ENCODE data around the gene KCNK5. TPM values are rescaled to one million over a fixed set of nuclear protein-coding genes. Genes with fewer than 3 reads are reported as not detected.

The KCNK5 gene
- total RNA-seq, 4 donors from 2014 or later = 10.0 to 110 (median 49.7) TPM

GRCh38 chr6:39261751-39262150 lies 32.5 kb upstream of the KCNK5 start:
- TF ChIP-seq CTCF (IDR thresholded peaks at IDR 0.05) = no peak
- TF ChIP-seq POLR2A (IDR thresholded peaks at IDR 0.05) = no peak
- 92 to 97% methylated on average over 3 of the region's 3 CpGs for WGBS, 2 donors
- no peak for DNase-seq (ENCODE audit: low spot score in 2 of 2)
- H3K4me3 ChIP-seq (ENCODE audit: low read depth, poor library complexity, severe bottlenecking) = no peak overlapping the region
- intact Hi-C loops (cut with DNase I; ENCODE audit: low total_unique reads) = no loop called here

- no peak for TF ChIP-seq POLR2A (IDR thresholded peaks at IDR 0.05)
- TF ChIP-seq CTCF (IDR thresholded peaks at IDR 0.05) = no peak
- intact Hi-C loops (cut with DNase I; ENCODE audit: low total_unique reads) = no loop called here
- DNase-seq (ENCODE audit: low spot score in 2 of 2) = no peak
- H3K4me3 ChIP-seq (ENCODE audit: low read depth, poor library complexity, severe bottlenecking) = no peak overlapping the region
- 82 to 86% methylated on average over 2 of the region's 2 CpGs for WGBS, 2 donors
These were observed 31.7 kb upstream of the KCNK5 start for GRCh38 chr6:39260953-39261352.

GRCh38 chr6:39260456-39260855 lies 31.2 kb upstream of the KCNK5 start:
- intact Hi-C loops (cut with DNase I; ENCODE audit: low total_unique reads) = no loop called here
- WGBS, 2 donors = 95 to 98% methylated on average over 2 of the region's 2 CpGs
- no peak overlapping the region for H3K4me3 ChIP-seq (ENCODE audit: low read depth, poor library complexity, severe bottlenecking)
- TF ChIP-seq CTCF (IDR thresholded peaks at IDR 0.05) = no peak
- TF ChIP-seq POLR2A (IDR thresholded peaks at IDR 0.05) = no peak
- DNase-seq (ENCODE audit: low spot score in 2 of 2) = no peak

GRCh38 chr6:39256294-39256940 lies 27.1 kb upstream of the KCNK5 start:
- TF ChIP-seq CTCF (IDR thresholded peaks at IDR 0.05) (no peak), POLR2A (IDR thresholded peaks at IDR 0.05) (no peak)
- DNase-seq (ENCODE audit: low spot score in 2 of 2) = no peak
- WGBS, 2 donors = 82 to 84% methylated on average over 2 of the region's 2 CpGs
- H3K4me3 ChIP-seq (ENCODE audit: low read depth, poor library complexity, severe bottlenecking) = no peak overlapping the region
- intact Hi-C loops (cut with DNase I; ENCODE audit: low total_unique reads) = no loop called here

GRCh38 chr6:39254999-39255535 lies 25.8 kb upstream of the KCNK5 start:
- intact Hi-C loops (cut with DNase I; ENCODE audit: low total_unique reads) = no loop called here
- no peak for DNase-seq (ENCODE audit: low spot score in 2 of 2)
- 92 to 94% methylated on average over 4 of the region's 4 CpGs for WGBS, 2 donors
- H3K4me3 ChIP-seq (ENCODE audit: low read depth, poor library complexity, severe bottlenecking) = no peak overlapping the region
- TF ChIP-seq CTCF (IDR thresholded peaks at IDR 0.05) (no peak), POLR2A (IDR thresholded peaks at IDR 0.05) (no peak)

- intact Hi-C loops (cut with DNase I; ENCODE audit: low total_unique reads) = no loop called here
- WGBS, 2 donors = 35 to 36% methylated on average over 8 of the region's 8 CpGs
- no peak for TF ChIP-seq CTCF (IDR thresholded peaks at IDR 0.05)
- no peak for TF ChIP-seq POLR2A (IDR thresholded peaks at IDR 0.05)
- no peak overlapping the region for H3K4me3 ChIP-seq (ENCODE audit: low read depth, poor library complexity, severe bottlenecking)
- no peak for DNase-seq (ENCODE audit: low spot score in 2 of 2)
These were observed 22.1 kb upstream of the KCNK5 start for GRCh38 chr6:39251406-39251805.
